ENCODE data around the gene MGMT. TPM values are rescaled to one million over a fixed set of nuclear protein-coding genes. Genes with fewer than 3 reads are reported as not detected.

Gene MGMT
- total RNA-seq, 4 donors from 2014 or later: 16.5 to 37.5 (median 32.1) TPM

GRCh38 chr10:129728246-129728820 lies 261.3 kb downstream of the MGMT start:
- ATAC-seq: no peak
- Histone ChIP-seq H3K4me1 (no peaks in the 10 kb centered on the region), H3K36me3 (peaks cover 0 to 19% of the 10 kb centered on the region in 2 donors), H3K27ac (no peak overlapping the region), H3K9me3 (peaks cover 0 to 12% (median 0%) of the 10 kb centered on the region in 3 donors), H3K27me3 (no peaks in the 10 kb centered on the region), H3K4me3 (no peak overlapping the region)
- TF ChIP-seq POLR2AphosphoS5 (IDR thresholded peaks at IDR 0.05) (no peak), POLR2A (IDR thresholded peaks at IDR 0.05) (no peak), CTCF (IDR thresholded peaks at IDR 0.05) (no peak), EP300 (IDR thresholded peaks at IDR 0.05) (no peak)
- WGBS, 2 donors (ENCODE audit: low coverage in 1 of 2): 88 to 89% methylated on average over 6 to 11 of the region's 13 CpGs

- Histone ChIP-seq H3K27me3 (no peaks in the 10 kb centered on the region), H3K4me1 (no peaks in the 10 kb centered on the region), H3K36me3 (peaks cover 0 to 19% of the 10 kb centered on the region in 2 donors), H3K4me3 (no peak overlapping the region), H3K9me3 (peaks cover 0 to 12% (median 0%) of the 10 kb centered on the region in 3 donors), H3K27ac (no peak overlapping the region)
- WGBS, 2 donors (ENCODE audit: low coverage in 1 of 2): 98 to 100% methylated on average over 3 to 11 of the region's 21 CpGs
- ATAC-seq: no peak
- TF ChIP-seq POLR2A (IDR thresholded peaks at IDR 0.05): no peak
- TF ChIP-seq EP300 (IDR thresholded peaks at IDR 0.05): no peak
- TF ChIP-seq POLR2AphosphoS5 (IDR thresholded peaks at IDR 0.05): no peak
- TF ChIP-seq CTCF (IDR thresholded peaks at IDR 0.05): no peak
These were observed 262.1 kb downstream of the MGMT start for GRCh38 chr10:129728905-129729795.

GRCh38 chr10:129730272-129730992 lies 263.4 kb downstream of the MGMT start:
- ATAC-seq: no peak
- 75 to 81% methylated on average over 5 of the region's 12 CpGs for WGBS, 2 donors (ENCODE audit: low coverage in 1 of 2)
- Histone ChIP-seq H3K4me3 (no peak overlapping the region), H3K4me1 (no peaks in the 10 kb centered on the region), H3K9me3 (peaks cover 0 to 12% (median 0%) of the 10 kb centered on the region in 3 donors), H3K36me3 (peaks cover 0 to 11% of the 10 kb centered on the region in 2 donors), H3K27me3 (no peaks in the 10 kb centered on the region), H3K27ac (no peak overlapping the region)
- TF ChIP-seq POLR2A (IDR thresholded peaks at IDR 0.05): no peak
- TF ChIP-seq EP300 (IDR thresholded peaks at IDR 0.05): no peak
- TF ChIP-seq POLR2AphosphoS5 (IDR thresholded peaks at IDR 0.05): no peak
- TF ChIP-seq CTCF (IDR thresholded peaks at IDR 0.05): no peak

GRCh38 chr10:129730993-129731325 lies 263.9 kb downstream of the MGMT start:
- H3K36me3 ChIP-seq: peaks cover 0 to 6% of the 10 kb centered on the region in 2 donors
- H3K27me3 ChIP-seq: no peaks in the 10 kb centered on the region
- H3K4me3 ChIP-seq: no peak overlapping the region
- no peak for ATAC-seq
- H3K4me1 ChIP-seq: no peaks in the 10 kb centered on the region
- 0 to 82% methylated on average over 1 to 6 of the region's 10 CpGs for WGBS, 2 donors (ENCODE audit: low coverage in 1 of 2)
- peaks cover 0 to 12% (median 0%) of the 10 kb centered on the region in 3 donors for H3K9me3 ChIP-seq
- no peak overlapping the region for H3K27ac ChIP-seq
- TF ChIP-seq POLR2AphosphoS5 (IDR thresholded peaks at IDR 0.05) (no peak), EP300 (IDR thresholded peaks at IDR 0.05) (no peak), POLR2A (IDR thresholded peaks at IDR 0.05) (no peak), CTCF (IDR thresholded peaks at IDR 0.05) (no peak)
